ENCODE results near the gene ARAP1. TPM values are rescaled to one million over a fixed set of nuclear protein-coding genes. Genes with fewer than 3 reads are reported as not detected.

ARAP1 gene
- total RNA-seq, 2 donors from 2014 or later = 74.4 to 88.3 TPM

GRCh38 chr11:72688929-72689328, 63.3 kb downstream of the ARAP1 start:
- no peaks in the 10 kb centered on the region for H3K27me3 Mint-ChIP-seq (ENCODE audit: insufficient read depth)
- H3K4me1 Mint-ChIP-seq = peaks cover 7% of the 10 kb centered on the region
- no peak overlapping the region for H3K27ac Mint-ChIP-seq
- H3K27me3 ChIP-seq (ENCODE audit: control insufficient read depth, insufficient read depth, low read length, poor library complexity, severe bottlenecking) = no peaks in the 10 kb centered on the region
- TF ChIP-seq CTCF (conservative IDR thresholded peaks at IDR 0.05) = no peak
- H3K9me3 ChIP-seq (ENCODE audit: control insufficient read depth, low read length) = no peaks in the 10 kb centered on the region
- WGBS, 2 experiments (ENCODE audit: insufficient coverage in 1 of 2, insufficient read length in 1 of 2) = 93 to 94% methylated on average over 7 of the region's 7 CpGs
- H3K36me3 ChIP-seq (ENCODE audit: control insufficient read depth, insufficient read depth, low read length) = peaks cover 18% of the 10 kb centered on the region
- no peak for DNase-seq
- H3K9me3 Mint-ChIP-seq = no peaks in the 10 kb centered on the region
- H3K36me3 Mint-ChIP-seq (ENCODE audit: low read depth) = peaks cover 47% of the 10 kb centered on the region
- no peak overlapping the region for H3K27ac ChIP-seq (ENCODE audit: low read depth, low read length)
- no peak overlapping the region for H3K4me3 ChIP-seq (ENCODE audit: low read length)
- peaks cover 5% of the 10 kb centered on the region for H3K4me1 ChIP-seq (ENCODE audit: control insufficient read depth, insufficient read depth, low read length)
- H3K4me3 Mint-ChIP-seq = no peak overlapping the region
- H3K9ac ChIP-seq (ENCODE audit: extremely low read depth, low read length, poor library complexity, severe bottlenecking) = no peak overlapping the region

- DNase-seq = no peak
- Mint-ChIP-seq H3K4me1 (peaks cover 9% of the 10 kb centered on the region), H3K9me3 (no peaks in the 10 kb centered on the region), H3K27me3 (ENCODE audit: insufficient read depth) (no peaks in the 10 kb centered on the region), H3K4me3 (no peak overlapping the region), H3K27ac (no peak overlapping the region), H3K36me3 (ENCODE audit: low read depth) (peaks cover 45% of the 10 kb centered on the region)
- Histone ChIP-seq H3K9ac (ENCODE audit: extremely low read depth, low read length, poor library complexity, severe bottlenecking) (no peak overlapping the region), H3K9me3 (ENCODE audit: control insufficient read depth, low read length) (no peaks in the 10 kb centered on the region), H3K4me1 (ENCODE audit: control insufficient read depth, insufficient read depth, low read length) (peaks cover 8% of the 10 kb centered on the region), H3K27ac (ENCODE audit: low read depth, low read length) (no peak overlapping the region), H3K4me3 (ENCODE audit: low read length) (no peak overlapping the region), H3K36me3 (ENCODE audit: control insufficient read depth, insufficient read depth, low read length) (peaks cover 18% of the 10 kb centered on the region), H3K27me3 (ENCODE audit: control insufficient read depth, insufficient read depth, low read length, poor library complexity, severe bottlenecking) (no peaks in the 10 kb centered on the region)
- 93 to 96% methylated on average over 3 to 7 of the region's 7 CpGs for WGBS, 2 experiments (ENCODE audit: insufficient coverage in 1 of 2, insufficient read length in 1 of 2)
- TF ChIP-seq CTCF (conservative IDR thresholded peaks at IDR 0.05) = no peak
Measured at GRCh38 chr11:72688486-72688885, 63.7 kb downstream of the ARAP1 start.

- H3K36me3 Mint-ChIP-seq (ENCODE audit: low read depth) = peaks cover 37% of the 10 kb centered on the region
- TF ChIP-seq CTCF (conservative IDR thresholded peaks at IDR 0.05) = no peak
- no peak overlapping the region for H3K4me3 ChIP-seq (ENCODE audit: low read length)
- no peak overlapping the region for H3K4me3 Mint-ChIP-seq
- H3K36me3 ChIP-seq (ENCODE audit: control insufficient read depth, insufficient read depth, low read length) = peaks cover 20% of the 10 kb centered on the region
- H3K4me1 ChIP-seq (ENCODE audit: control insufficient read depth, insufficient read depth, low read length) = peaks cover 8% of the 10 kb centered on the region
- H3K27ac ChIP-seq (ENCODE audit: low read depth, low read length) = no peak overlapping the region
- H3K9me3 ChIP-seq (ENCODE audit: control insufficient read depth, low read length) = no peaks in the 10 kb centered on the region
- no peaks in the 10 kb centered on the region for H3K9me3 Mint-ChIP-seq
- no peaks in the 10 kb centered on the region for H3K27me3 Mint-ChIP-seq (ENCODE audit: insufficient read depth)
- no peak overlapping the region for H3K9ac ChIP-seq (ENCODE audit: extremely low read depth, low read length, poor library complexity, severe bottlenecking)
- H3K27me3 ChIP-seq (ENCODE audit: control insufficient read depth, insufficient read depth, low read length, poor library complexity, severe bottlenecking) = no peaks in the 10 kb centered on the region
- peak overlapping the region; percentile 56 for H3K27ac Mint-ChIP-seq
- H3K4me1 Mint-ChIP-seq = peaks cover 10% of the 10 kb centered on the region
- no peak for DNase-seq
- WGBS, 2 experiments (ENCODE audit: insufficient coverage in 1 of 2, insufficient read length in 1 of 2) = 96% methylated on average over 5 to 7 of the region's 7 CpGs
Measured at GRCh38 chr11:72687326-72687725, 64.9 kb downstream of the ARAP1 start.

Data from endodermal cell (in vitro differentiated cells).